ENCODE results near the gene CYP26B1.
A peak's percentile ranks its signal among the peaks of the same experiment; 100 is the strongest.

Gene CYP26B1

DNA sequence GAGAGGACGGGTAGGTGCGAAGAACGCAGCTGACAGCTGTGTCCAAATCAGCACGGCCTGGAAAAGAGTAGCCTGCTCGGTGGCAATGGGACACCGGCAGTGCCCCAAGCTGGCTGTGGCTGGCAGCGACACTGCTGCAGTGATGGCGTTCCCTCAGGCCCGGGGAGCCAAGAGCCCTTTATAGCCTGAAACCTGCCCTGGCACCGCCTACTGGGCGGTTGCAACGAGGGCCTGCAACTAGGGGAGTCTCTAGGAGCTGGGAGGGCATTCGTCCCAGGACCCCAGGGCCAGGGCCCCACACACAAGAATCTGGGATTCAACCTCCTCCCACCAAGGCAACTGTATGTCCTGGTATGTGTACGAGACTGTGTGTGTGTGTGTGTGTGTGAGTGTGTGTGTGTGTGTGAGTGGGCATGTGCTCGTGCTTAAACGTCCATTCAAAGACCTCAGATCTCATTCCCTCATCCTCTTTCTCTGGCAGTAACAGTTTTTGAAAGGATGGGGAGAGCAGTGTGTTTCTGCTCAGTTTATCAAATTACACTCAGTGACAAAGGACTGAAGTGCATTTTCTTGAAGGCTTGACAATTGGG lies 6.8 kb upstream of the CYP26B1 start:
- no peak for DNase-seq

DNA sequence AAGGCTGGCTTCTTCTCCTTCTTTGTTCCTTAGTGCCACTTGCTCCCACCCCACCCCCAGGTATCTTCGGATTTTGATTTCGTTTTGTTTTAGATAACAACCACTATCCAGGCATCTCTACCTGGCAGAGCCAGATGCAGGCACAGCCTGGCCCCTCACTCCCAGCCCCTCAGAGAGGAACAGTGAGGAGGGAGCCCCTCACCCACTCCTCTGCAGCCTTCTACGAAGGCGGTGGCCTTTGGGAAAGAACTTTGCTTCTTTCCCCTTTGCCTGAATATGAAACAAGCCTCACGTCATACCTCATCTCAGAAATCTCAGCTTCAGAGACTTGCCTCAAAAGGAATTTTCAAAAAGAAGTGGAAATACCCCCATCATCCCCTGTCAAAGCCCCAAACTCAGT lies 6.3 kb upstream of the CYP26B1 start:
- no peak for DNase-seq

DNA sequence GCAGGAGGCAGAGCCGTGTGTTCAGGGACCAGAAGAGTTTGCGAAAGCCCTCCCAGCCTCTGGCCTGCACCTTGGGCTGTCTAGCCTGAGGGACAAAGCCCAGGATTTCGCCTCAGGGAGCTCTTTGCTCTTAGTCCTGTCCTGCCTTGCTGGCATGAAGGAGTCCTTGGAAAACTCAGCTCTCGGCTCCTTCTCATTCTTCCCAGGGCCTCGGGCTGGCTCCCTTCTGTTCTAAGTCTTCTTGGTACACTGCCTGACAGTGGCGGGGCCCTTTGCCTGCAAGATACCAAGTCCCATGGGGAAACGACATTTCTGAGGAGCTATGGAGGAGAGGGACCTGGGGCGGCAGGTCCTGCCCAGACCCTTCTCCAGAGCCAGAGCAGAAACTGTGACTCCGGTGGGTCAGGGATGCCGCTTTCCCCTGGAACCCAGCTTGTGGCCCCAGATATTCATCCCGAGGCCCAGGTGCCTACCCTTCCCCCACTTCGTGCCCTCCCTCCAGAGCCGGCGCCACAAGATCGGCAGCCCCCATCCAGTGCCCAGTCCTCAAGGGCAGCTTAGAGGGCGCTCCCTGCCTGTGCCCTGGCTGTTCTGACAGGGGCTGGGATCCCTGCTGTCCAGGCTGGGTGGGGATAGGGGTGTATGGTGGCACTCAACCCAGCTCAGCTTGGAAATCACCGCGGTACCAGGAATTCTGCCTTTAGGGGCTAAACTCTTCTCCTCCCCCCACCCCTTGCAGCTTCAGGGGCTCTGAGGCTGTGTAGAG lies 5.5 kb upstream of the CYP26B1 start:
- DNase-seq: no peak

DNA sequence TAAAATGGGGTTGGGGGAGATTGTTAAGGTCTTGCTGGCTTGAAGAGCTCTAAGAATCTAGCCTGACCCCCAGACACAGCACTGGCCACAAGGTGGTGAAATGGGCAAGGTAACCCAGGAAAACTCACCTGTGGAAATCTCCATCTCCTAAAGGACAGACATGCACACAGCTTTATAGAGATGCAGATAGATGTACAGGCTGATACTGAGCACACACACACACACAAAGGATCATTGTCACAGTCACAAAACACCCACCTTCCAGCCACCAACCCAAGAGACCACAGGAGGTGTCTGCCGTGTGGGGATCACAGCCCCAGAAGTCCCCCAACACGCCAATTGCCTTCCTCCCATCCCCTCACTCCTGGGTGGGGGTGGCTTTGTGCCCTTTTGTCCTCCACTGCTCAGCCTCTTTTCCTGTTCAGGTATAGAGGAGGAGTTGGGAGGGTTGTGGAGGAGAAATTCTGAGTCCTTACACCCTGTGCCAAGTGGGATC lies 3.2 kb upstream of the CYP26B1 start:
- DNase-seq: no peak

DNA sequence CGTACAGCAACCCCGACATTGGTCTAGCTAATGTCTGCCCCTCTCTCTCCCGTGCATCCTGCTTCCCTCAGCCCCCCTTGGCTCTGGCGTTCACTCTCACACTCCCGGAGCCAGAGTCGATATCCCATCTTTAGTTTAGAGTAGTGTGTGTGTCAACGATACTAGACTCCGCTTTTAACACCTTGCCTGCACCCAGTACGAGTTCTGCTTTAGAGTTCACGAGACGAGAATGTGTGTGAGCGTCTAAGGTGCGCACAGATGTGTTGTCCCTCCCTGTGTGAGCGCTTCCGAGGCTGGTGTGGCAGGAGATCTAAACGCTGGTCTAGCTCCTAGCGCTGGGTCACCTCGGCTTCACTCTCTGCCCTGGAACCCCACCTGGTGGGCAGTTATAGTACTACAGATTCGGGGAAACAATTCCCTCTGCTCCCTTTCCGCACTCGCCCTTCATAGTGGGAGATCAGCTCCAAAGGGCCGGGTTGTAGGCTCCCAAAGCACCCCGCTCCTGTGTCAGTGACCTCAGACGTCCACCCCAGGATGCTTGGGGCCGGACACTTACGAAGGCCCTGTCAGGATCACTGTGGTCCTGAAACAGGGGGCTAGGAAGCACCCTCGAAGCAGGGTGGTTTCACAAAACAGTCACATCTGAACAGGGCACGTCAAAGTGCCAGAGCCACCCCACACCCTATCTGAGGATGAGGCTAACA lies 2.6 kb upstream of the CYP26B1 start:
- DNase-seq: peak; percentile 76

DNA sequence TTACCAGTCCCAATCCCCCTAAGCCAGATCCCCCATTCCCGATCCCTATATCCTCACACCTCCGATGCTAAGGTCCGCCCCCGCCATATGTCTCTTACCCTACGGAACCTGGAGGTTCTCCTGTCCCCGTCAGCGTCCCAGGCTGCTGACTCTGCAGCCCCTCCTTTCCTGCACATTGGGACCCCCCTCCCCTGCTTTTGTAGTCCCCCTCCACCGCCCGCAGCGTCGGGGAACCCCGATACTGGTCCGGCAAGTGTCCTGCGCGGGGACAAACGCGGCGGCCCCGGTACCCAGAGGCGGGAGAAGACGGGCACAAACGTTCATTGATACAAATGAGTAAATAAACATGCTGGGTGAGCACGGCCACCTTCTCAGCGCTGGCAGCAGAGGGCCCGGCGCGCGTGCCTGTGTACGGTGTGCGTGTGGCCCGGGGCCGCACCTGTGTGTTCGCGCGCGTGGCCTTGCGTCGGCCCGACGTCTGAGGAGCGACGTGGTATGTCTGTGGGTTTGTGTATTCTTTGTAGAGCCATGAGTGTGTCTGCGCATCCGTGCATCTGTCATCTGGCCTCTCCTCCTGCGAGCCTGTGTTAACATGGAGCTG lies 2.0 kb upstream of the CYP26B1 start:
- DNase-seq: no peak

DNA sequence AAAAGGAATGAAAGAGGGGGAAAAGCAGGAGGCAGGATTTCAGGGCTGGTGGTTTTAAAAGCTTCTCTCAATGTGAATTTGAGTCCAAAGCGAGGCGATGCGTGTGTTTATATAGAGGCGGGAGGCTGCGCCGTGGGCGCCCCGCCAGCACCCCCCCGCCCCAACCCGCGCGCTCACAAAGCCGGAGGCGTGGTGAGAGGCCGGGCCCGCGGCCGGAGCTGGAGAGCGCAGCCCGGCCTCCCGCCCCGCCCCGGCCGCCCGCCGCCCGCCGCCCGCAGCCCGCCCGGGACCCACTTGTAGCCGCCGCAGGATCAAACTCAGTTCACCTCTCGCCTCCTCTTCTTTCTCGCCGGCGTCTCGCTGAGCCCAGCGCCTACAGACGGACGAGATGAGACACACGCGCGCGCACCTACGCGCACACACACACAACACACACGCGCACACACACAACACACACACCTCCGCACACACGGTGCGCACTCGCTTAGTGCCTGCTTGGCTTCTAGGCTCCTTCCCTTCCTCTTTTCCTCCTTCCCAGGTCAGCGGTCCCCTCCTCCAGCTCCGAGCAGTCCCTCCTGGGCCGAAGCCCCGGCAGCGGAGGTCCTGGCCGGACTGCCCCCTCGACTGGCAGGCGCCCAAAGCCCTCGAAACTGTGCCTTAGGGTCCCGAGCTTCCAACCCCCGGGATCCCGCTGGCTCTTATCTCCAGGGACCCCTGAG lies 1.3 kb upstream of the CYP26B1 start:
- peak; percentile 39 for DNase-seq

DNA sequence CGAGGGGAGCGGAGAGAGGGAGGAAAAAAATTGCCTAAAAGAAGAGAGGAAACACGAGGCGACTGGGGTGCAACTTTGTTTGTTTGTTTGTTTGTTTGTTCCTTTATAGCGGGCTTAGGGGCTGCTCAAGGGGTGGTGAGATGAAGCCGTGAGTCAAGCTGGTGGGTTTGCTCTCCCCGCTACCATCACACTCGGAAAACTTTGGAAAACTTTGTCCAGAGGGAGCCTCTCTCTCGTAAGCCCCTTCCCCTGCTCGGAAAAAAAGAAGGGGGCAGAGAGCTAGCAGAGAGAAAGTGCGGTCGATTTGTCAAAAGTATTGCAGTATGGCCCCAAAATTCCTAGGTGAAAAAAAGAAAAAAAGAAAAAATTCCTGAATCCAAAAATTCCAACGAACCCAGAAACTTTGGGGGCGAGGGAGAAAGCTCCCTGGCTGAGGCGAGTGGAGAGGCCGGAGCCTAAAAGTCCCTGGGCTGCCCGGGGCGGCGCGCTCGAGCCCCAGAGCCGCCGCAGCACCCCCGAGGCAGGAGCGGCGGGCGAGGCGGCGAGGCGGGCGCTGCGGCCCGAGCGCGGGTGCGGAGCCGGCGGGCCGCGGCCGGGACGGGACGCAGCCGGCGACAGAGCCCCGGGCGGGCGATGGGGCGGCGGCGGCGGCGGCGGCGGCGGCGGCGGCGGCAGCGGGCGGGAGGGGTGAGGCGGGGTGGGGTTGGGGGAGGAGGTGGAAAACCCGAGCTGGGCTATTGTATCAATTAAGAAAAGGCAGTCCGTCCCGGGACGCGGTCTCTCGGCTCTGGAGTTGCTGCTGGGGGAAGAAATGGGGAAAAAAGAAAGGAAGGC lies 558 bp upstream of the CYP26B1 start:
- no peak for DNase-seq

DNA sequence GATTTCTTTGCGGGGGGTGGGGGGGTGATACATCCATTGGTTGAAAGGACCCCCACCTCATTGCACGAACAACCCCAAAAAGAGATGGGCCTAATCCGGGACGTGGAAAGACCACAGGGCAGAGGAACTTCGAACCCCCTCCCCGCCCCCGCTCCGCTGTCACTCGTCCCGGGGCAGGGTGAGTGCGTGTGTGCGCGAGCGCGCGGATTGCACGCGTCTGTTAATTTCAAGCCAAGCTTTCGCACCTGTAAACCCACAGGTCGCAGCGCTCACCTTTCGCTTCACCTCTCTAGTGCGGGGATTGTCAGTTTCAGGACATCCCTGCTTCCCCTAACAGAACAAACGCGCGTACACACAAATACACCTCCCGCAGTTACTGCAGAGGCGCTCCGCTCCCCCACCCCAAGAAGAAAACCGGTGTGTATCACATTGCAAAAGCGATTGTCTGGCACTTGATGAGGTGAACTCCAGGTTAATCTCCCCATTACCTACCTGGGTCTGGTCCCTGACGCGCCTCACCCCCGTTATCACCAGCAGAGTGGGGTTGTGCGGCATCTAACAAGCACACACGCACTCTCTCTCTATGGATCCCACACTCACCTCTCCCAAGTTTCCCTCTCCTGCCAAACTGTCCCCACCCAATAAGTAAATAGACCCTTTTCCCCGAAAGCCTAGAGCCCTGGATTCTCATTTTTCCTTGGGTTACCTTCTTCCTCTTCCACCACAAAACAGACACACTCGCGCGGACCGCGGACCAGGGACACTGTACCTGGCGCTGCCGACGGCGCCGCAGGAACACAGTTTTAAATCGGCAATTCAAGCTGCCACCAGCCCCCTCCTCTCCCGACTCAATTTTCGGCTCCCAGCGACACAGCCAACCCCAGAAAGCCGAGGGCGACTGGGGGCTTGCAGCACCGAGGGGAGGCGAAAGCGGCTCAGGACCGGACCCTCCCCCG lies 1.0 kb downstream of the CYP26B1 start:
- no peak for DNase-seq

DNA sequence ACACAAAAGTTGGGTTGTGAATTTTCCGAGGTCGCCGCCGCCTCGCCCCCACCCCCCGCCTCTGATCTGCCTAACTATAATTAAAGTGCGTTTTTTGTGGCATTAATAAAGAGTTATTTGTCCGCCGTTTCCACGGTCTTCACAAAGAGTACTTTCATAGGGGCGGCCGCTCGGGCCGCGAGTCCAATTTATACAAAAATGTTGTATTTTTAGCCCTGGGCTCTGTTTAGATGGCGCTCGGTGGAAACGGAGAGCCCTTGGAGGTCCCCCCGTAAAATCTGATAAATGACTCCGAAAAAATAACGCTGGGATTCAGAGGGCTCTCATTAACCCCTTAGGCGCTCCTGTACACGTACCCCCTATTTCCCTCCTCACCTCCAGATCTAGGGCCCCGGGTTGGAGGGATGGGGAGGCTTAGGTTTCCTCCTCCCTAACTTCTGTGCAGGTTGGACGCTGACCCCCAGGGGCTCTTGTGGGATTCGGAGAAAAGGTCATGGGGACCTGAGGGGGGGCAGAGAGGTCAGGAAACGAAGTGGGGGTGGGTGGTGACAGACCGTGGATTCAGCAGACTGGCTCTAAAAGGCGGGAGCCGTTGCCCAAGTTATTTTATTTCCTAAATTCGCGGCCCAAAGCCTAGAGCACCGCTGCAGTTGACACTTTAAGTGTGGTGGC lies 1.9 kb downstream of the CYP26B1 start:
- DNase-seq: no peak

DNA sequence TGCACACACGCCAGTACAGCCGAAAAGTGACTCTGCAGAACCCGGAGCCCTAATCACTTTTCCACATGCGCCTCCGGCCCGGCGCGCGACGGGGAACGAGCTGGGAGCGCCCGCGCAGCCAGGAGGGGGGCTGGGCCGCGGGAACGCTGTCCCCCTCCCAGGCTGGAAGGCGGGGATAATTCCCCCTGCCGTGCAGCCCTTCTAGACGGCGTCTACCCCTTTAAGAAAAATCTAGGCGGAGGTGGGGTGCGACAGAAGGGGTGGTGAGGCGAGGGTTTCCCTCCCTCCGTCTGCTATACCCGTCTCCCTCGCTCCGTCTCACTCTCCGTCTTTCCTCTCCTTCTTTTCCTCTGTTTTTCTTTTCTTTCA lies 2.4 kb downstream of the CYP26B1 start:
- DNase-seq: no peak

DNA sequence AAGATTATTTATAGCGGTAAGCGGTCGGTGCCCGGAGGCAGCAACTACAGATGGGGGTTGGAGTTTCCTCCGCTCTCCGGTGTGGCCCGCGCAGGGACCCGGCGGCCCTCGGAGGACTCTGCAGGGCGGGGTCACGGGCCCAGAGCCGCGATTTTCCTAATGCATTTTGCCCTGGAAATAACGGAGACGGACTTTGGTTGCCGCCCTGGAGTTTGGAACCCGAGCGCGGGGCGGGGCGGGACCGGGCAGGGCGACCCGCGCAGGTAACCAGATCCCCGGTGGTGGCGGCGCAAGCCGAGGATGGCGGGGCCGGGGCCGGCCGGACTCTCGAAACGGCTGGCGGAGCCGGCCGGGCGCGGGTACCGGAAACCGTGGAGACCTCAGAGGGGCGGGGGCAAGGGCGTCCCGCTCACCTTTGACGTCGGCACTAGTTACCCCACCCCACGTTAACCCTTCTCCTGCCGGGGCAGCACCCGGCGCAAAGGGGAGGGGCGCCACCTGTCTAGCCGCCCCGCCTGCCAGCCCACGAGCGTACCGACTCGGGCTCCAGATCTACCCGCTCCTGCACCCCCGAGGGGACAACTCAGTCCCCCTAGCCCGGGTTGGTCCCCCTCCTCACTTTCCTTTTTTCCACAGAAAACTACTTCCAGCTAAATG lies 2.9 kb downstream of the CYP26B1 start:
- no peak for DNase-seq

DNA sequence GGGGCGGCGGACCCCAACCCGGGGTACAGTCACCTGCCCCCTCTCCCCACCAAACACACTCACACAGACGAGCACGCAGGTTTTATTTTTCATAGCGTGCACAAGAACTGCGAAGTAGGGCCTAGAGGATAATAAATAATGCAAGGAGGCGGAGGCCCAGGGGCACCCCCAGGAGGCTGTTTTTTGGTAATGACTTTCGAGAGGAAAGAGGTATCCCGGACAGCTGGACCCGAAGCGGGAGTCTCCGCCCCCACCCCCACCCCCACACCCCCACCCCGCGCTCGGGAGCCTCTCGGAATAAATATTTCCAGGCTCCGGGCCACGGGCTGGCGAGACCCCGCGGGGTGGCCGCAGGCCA lies 3.4 kb downstream of the CYP26B1 start:
- DNase-seq: no peak

DNA sequence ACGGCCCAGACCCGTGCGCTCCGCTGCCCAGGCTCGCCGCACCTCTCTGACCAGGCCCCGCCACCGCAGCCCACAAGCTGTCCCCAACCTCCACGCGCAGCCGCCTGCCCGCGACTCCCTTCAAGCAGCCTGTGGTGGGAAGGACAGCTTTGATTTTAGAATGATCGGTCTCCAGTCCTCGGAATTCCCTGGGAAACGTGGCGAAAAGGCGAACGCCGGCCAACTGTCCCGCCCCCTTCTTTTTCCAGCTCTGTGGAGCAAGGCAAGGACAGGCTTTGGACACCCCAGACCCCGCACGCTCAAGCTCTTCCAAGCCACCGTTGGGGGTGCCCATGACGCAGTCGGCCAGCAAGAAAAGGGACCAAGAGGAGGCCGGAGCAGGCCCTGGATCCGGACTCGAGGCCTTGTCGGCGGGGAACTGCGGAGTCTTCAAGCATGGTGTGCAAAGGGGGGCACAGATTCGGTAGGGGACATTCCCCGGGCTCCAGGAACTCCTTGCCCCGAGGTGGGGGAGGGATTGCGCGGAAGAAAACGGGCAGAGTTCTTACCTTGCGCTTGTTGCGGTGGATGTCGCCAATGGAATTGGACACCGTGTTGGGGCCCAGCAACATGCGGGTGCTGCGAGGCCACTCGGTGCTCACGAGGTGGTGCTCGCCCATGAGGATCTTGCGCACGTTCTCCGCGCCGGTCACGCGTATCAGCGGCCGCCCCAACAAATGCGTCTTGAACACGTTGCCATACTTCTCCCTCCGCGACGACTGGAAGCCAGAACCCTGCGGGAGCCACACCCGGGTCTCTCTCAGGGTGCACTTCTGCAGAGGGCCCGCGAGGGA lies 4.0 kb downstream of the CYP26B1 start:
- no peak for DNase-seq

DNA sequence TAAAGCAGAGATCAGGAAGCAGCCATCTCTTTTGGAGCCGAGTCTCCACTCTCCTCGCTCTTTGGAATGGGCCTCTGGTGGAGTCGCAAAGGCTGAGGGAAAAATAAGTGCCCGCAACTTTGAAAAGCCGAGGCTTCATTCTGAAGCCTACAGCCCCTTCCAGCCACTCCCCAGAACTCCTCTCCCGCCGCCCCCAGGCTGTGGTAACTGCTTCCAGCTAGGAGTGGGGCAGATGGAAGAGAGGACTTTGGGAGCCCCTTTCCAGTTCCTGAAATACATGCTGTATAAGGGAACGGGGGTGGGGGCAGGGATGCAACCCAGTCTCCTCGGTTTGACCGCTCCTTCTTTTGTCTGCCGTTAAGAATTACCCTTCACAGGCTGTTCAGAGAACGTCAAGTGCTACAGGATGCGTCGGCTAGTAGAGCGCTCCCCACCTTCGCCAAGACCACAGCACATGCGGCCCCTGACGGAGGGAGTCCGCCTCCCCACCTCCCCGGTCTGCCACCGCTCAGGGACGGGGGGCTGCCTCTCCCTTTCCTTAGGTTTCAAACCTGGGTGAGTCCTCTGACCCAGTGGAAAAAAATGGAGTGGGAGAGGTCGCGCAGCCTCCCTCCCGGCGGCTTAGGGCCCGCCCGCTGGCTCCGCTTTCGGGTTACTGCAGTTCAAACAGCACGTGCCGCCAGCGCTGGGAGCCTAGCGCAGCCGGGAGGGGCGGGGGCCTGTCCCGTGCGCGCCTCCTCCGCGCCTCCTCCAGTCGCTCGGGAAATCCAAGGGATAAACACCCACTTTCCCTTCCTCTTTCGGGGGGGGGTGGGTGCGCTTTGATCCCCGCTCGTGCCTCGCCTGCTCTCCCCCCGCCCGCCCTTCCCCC lies 4.9 kb downstream of the CYP26B1 start:
- DNase-seq: no peak

DNA sequence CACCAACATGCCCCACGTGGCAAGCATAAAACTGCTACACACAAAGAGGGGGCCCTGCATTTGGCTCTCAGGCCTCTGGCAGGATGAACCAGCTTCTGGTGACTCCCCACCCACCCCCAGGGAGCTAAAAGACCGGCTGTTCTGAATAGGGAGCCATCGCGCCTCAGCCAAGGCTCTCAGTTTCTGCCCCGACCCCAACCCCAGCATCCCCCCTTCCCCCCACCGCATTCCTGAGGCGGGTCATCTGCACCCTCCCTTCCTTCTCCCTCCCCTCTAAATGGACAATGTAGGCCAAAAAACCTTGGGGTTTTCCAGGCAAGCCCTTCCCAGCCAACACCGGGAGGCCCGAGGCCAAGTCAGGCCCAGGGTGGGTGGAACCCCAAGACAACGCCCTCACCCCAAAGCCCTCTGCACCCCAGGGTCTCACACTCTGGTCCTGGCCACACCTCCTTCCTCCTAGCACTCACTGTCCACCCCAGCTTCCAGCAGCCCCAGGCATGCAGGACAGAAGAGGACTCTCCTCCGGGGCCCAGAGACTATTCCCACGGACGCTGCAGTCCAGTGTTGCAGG lies 5.7 kb downstream of the CYP26B1 start:
- no peak for DNase-seq

DNA sequence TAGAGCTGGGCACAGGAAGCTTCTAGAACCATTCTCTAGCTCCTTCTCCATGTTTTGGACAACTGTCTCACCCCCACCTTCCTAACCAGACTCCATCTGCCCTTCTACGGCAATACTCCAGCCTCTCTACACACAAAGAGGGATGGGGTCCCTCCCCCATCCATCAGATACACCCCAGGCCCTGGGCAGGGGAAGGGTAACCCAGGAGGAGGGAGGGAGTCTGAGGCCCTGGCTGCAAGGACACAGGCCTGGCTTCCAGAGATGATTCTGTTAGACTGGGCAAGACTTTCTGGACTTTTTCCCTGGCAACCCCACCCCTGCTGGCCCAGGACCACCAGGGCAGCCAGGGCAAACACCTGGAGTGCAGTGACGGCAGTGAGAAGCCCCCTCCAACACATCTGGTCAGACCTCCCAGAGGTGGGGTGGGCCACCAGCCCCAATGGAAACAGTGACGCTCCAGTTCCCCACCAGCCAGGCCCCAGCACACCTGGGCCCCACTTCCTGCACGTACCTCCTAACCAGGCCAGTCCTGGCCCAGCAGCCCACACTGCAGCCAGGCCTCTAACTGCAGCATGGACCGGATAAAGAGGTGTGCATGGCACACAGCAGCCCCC lies 6.5 kb downstream of the CYP26B1 start:
- no peak for DNase-seq

Data from fibroblast of skin of scalp (primary cell).